AG20443 (cell line): ENCODE results near the gene C20orf204.

Experiments used
- DNase-seq: peaks from one replicate; pipeline ENCODE4 v3.0.0; 2012; ENCODE audit warnings: low spot score, mixed read lengths

The C20orf204 gene

GRCh38 chr20:64042054-64042781 lies 6.2 kb downstream of the C20orf204 start:
- no peak for DNase-seq

GRCh38 chr20:64043768-64044167 lies 7.8 kb downstream of the C20orf204 start:
- no peak for DNase-seq

DNA sequence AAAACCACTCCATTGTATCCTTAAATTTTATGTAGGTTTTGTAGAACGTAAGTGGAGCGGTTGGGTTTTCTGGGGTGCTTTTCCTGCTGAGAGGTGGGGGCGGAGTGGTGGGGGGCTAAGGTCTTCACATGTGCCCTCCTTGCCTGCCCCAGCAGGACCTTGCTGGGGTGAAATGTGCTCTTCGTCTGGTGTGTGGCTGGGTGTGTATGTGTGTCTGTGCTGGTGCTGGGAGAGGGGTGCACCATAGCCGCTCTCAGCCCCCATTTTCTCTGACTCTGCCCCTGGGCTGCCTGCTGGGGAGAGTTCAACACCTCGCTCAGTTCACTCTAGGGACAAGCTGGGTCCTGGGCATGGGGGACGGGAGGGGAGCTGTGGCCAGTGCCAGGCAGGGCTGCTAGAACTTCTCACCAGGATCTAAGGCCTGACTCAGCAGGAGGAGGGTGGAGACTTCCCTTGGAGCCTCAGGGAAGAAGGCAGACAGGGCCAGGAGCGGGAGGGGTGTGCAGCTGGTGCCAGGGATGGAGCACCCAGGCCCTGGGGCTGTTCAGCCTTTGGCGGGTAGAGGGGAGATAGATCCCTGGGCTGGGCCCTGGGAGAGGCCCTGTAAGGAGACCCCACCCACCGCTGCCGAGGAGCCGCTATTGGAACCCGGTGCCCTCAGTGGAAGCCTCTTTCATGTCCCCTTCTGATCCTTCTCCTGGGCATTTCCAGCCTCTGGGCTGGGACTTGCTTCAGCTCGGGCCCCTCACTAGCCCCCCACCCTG lies 8.7 kb downstream of the C20orf204 start:
- DNase-seq, result peak; percentile 80

- DNase-seq, result no peak
Measured at GRCh38 chr20:64045346-64046011, 9.5 kb downstream of the C20orf204 start.

GRCh38 chr20:64047046-64047389 lies 11.0 kb downstream of the C20orf204 start:
- no peak for DNase-seq

GRCh38 chr20:64047968-64048401 lies 12.0 kb downstream of the C20orf204 start:
- DNase-seq, result no peak

GRCh38 chr20:64048402-64049044 lies 12.5 kb downstream of the C20orf204 start:
- no peak for DNase-seq

DNA sequence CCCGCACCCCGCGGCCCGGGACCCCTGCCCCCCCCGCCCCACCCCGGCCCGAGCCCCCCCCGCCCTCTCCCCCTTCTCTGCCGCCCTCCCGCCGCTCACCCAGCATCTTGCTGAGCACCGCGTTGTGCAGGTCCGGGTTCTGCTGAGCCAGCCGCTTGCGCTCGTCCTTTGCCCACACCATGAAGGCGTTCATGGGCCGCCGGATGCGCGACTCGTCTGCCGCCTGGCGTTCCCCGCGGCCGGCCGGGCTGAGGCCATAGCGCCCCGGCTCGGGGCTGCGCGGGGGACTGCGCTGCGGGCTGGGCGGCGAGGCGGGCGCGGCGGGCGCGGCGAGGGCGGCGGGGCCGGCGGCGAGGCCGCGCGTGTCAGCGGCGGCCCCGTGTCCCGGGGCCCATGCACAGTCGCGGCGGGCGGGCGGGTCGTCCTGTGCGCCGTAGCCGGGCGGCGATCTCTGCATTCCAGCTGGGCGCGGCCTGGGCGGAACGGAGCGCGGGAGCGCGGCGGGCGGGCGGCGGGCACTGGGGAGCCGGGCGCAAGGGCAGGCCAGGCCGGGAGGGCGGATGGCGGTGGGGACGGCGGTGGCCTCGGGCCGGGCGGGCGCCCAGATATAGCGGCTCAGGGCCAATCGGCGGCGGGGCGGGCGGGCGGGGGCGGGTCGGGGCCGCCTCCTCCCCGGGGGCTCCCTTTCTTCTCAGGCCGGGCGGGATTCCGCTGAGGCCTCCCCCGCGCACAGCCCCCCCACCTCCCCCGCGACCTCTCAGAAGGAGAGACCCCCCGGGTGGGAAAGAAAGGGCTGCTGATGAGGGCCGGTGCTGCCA lies 13.3 kb downstream of the C20orf204 start, which contains the start of gene SOX18:
TSS of gene SOX18 (minus strand) at position 580 of the 818 bp plus-strand sequence. CDS start at position 457, 123 bp downstream.
- DNase-seq, result peak; percentile 55

GRCh38 chr20:64049878-64050260 lies 13.9 kb downstream of the C20orf204 start:
- no peak for DNase-seq

DNA sequence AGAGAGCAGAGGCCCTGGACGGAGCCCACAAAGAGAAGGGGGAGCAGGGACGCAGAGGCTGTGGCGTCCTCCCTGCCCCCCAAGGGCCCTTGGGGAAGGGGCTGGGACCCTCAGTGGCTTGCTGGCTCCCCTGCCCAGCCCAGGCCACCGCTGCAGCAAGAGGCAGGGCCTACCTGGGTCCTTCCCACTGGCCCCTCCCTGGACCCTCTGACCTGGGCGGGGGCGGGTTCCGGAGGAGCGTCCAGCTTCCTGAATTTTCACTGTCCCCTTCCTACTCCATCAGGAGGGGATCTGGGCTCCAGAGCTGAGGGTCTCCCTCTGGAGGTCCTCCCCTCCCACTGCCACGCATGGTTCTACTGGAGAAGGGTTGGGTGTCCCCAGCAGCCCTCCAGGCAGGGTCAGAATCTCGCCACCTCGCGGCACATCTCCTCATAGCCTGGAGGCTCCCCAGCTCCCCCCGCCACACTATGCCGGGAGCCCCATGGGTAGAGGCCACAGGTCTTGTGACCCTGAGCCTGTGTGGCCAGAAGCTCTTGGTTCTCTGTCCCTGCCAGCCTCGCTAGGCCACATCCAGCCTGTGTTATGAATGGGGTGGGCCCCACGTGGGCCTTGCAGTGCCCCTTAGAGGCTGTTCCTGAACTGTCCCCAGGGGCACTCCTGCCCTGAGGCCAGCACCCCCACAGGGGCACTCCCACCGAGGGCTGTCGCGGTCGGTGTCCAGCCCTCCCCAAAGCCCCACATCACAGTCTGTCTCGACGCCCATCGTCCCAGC lies 14.5 kb downstream of the C20orf204 start:
- no peak for DNase-seq

GRCh38 chr20:64051033-64051452 lies 15.1 kb downstream of the C20orf204 start:
- no peak for DNase-seq

- no peak for DNase-seq
Measured at GRCh38 chr20:64051561-64052325, 15.8 kb downstream of the C20orf204 start.

DNA sequence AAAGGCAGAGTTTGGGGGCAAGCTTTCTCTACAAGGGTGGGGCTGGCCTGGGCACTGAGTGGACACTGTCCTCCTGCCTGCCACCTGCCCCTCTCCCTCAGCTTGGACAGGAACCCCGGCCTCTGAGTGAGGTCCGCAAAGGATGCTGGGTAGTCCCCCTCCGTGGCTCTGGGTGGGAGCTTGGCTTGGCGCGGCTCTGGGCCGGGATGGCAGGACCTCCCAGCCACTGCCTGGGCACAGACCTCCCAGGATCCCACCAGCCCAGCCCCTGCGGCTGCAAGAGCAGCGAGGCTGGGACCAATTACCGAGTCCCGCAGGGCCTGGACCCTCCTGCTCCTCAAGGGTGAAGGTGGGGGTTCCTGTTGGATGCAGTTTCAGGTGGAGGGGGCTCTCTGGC lies 16.3 kb downstream of the C20orf204 start:
- DNase-seq, result no peak

GRCh38 chr20:64052987-64053840 lies 17.2 kb downstream of the C20orf204 start:
- DNase-seq, result no peak

DNA sequence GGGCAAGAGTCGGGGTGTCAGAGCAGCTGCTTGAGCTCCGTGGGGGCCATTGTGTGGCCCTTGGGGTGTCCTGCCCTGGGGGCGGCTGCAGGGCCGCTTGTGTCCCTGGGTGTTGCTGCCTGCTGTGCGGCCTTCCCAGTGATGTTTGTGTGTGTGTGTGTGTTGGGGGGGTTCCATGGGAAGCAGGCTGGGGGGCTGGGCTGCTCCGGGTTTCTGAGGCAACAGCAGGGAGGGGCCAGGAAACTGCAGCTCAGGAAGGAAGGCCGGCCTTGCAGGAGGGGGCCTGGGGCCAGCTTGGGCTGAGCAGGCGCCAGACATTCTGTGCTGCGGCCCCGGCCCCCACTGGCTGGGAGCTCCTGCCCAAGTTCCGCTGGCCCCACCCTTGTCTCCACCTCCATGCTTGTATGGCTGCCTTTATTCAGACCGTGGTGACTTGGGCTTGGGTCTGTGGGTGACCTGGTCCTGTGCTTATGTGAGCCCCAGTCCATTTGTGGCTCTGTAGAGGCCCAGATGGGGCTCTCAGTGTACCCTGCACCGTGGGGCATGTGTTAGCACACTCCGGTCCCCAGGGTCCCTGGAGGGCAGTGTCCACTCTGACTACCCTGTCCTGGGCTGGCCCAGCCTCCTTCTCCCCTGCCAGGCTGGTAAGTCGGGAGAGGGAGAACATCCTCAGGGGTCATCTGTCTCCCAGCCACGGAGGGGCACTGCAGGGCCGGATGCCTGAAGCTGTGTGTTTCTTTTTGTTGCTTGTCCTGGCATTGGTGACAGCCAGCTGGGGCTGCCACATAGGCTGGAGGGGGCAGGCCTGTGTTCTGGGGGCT lies 18.1 kb downstream of the C20orf204 start:
- DNase-seq, result no peak

DNA sequence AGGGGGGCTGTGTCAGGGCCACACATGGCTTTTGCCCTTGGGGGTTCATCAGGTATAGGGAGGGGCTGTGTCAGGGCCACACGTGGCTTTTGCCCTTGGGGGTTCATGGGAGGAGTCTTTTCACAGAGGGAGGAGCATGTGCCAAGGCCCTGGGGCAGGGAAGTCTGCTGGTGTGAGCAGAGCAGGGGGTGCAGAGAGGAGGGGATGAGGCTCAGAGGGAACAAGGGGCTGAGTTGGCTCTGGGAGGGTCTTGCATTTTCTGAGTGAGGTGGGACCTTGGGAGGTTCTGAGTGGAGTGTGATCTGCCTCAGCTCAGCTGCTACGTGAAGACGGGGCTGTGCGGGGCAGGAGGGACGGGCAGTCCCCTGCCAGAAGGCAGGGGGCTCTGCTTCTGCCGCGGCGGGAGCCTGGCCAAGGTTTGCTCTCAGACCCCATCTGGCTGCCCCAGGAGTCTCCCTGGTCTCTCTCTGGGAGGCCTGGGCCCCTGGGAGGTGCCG lies 19.5 kb downstream of the C20orf204 start:
- DNase-seq, result no peak

DNA sequence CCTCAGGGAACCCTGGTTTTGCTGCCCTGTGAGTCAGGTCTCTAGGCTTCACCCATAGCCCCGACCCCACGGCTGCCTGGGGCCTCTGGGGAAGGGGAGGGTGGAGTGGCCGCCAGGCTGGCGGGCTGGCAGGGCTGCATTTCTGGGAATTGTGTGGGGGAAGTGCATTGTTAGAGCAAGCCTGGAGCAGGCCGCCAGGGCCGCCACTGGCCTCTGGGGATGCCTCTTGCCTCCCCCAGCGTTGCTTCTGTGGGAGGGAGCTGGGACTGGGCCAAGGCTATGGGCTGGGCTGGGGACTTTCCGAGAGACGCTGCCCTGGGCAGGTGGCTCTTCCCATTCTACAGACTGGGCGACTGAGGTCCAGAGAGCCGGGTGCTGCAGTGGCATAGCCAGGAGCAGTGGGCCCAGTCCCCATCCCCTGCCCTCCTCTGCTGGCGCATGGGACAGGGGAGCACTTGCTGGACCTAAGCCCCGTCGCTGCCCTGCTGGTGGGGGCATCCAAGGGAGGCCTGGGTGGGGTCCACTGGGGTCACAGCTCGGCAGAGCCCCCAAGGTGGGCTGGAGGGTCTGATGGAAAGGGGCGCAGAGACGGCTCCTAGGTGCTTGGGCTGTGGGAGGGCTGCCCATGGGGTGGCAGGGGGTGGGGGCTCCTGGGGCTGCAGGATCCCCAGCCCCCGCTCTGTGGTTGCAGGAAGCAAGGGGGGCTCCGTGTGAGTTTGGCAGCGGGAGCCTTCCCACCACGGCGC lies 20.1 kb downstream of the C20orf204 start:
- no peak for DNase-seq
